Stimulated activated CD8-positive, alpha-beta memory T cell treated with anti-CD3 and anti-CD28 coated beads, Interleukin-7, amount 100 ng/mL, for 1 hour (primary cell): ENCODE results near the gene SERP2.

Source experiments
- DNase-seq, 2 donors: peaks; one replicate each; pipeline ENCODE4 v3.0.0-alpha.2; 2020; ENCODE audit warnings: low read depth in 2 of 2

The SERP2 gene

GRCh38 chr13:44355621-44356020 lies 18.0 kb upstream of the SERP2 start:
- DNase-seq, result no peak

- DNase-seq, result no peak
Measured at GRCh38 chr13:44359983-44360375, 13.6 kb upstream of the SERP2 start.

- no peak for DNase-seq
Measured at GRCh38 chr13:44362394-44363040, 11.1 kb upstream of the SERP2 start.

DNA sequence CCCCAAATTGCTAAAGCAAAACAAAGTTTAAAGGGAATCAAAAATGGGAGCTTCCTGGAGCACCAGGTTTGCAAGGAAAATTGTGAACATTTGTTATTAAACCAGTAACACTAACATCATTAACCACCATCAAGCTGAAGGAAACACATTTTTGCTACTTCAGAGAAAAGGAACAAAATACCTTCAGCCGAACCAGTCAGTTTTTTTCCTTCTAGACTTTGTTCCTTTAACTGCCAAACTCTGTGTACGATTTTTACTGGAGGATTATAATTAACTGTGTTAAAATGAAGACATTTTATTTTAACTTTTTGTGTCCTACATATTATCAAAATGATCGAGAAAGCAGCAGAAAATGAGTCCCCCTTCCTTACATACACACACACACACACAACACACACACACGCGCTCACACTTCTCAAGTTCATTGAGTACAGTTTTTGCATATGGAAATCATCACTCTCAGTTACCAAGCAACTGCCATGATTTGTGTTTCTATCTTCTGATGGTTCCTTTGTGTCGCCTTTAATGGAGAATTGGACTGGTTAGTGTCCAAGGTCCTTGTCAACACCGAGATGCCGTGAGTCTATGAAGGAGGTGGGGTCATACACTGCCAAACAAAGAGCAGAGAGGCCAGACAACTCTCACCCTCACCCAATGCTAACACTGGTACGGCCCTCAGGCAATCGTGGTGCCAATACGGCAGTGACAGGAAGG lies 9.8 kb upstream of the SERP2 start:
- no peak for DNase-seq

- DNase-seq, result no peak
Measured at GRCh38 chr13:44364345-44365000, 9.2 kb upstream of the SERP2 start.

DNA sequence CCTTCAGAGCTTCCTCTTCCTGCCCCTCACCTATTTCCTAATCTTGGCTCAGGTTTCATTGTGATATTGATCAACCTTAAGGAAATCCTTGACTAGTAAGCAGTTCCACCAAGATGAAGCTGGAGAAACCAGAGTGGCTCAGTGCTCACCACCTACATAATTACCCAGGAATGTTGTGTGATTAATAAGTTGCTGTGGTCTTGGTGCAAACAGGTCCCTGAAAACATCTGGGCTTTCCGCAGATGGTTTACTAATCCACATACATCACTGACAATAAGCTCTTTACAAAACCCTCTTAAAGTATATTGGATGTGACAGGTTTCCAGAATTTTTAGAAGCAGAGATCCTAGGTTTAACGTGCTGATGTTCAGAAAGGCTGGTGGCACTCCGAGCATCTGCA lies 8.6 kb upstream of the SERP2 start:
- no peak for DNase-seq

DNA sequence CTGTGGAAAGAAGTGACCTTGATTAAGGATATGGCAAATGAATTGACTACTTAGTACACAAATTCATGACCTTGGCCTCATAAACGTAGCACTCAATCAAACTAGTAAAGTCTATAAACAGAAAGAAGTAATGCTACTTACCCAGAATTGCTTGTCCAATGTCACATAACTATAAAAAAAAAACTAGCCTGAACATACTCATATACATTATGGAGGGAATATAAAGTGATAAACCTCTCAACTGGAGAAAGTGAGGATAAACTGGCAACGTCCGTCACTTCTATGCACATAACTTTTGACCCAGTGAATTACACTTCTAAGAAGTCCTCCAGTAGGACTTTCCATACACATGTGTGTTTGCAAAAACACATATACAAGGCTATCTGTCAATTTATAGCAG lies 7.7 kb upstream of the SERP2 start:
- no peak for DNase-seq

DNA sequence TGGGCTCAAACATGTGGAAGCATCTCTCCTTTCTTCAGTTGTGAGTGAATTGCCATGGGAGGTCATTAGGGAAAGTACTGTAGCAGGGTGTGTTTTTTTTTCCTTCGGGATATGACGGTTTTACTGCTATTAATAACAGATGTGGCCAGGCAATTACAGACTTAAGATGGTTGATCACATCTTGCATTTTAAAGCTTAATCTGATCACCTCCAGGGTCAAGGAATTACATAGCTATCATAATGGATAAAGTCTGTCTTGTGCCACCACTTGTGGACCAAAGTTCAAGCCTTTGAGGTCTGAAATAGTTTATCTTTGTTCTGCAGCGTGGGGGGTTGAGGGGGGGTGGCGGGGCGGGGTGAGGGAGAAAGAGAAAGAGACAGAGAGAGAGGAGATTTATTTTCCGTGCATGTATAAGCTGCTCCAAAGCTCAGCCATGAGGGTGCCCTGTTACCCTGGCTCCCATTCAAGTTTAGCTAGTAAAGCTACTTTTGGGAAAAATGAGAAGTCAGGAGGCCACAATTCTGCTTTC lies 5.5 kb upstream of the SERP2 start:
- DNase-seq, result no peak

DNA sequence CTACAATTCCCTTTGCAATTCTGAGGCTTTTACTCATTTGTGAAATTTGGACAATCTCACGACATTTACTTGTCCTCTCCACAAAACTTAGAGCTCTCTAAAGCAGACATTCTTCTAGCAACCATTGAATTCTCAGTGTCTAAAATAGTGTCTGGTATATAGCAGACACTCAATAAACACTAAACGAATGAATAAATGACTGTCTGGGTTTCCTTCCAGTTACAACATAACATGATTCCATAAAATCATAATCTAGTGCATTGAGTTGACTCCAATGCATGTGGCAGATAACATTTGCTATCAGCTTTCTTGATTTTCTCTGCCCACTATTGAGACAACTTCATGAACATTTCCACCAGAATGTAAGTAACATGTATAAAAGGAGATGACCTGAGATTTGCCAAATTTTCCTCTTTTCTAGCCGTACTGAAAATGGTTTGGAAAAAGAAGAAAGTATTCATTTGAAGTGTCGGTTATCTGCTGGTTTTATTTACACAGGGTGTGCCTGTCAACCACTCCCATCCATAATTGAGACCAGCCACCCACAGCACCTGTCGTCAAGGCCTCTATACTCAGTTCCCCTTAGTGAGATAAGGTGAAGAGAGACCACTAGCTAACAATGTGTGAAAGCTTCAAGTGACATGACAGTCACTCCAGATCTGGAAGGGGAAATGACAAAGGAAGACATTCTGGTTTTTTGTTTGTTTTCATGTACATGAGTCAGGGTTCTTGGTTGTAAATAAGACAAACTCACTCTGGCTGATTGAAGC lies 4.8 kb upstream of the SERP2 start:
- no peak for DNase-seq

- no peak for DNase-seq
Measured at GRCh38 chr13:44371421-44371820, 2.2 kb upstream of the SERP2 start.

DNA sequence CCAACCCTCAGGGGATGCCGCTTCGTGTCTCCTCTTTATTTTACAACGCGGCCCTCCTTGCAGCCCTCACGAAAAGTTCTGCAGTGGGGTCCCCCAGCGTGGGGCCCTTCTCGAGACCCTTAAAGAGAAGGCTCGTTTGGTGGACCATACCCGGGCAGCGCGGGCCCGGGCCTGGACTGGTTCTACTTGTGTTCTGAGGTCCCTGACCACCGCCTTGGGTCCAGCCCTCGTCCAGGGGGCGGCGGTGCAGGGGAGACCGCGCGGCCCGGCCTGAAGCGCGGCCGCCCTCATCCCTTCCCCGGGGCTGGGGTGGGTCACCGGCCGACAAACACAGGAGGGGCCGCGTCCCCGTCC lies 400 bp upstream of the SERP2 start:
- no peak for DNase-seq

DNA sequence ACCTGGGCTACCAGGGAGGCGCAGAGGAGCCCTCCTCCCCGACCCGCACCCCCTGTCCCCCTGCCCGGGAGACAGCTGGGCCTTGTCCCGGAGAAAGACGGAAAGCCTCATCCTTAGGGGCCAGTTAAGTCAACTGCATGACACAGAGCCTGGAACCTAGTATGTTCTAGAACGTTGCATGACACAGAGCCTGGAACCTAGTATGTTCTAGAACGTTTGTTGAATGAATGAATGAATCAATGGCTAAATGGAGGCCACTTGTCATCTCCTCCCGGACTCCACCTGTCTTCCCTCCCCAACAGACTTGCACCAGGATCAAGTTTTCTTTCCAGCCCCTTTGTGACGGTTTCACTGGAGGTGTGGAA lies 706 bp downstream of the SERP2 start:
- no peak for DNase-seq

DNA sequence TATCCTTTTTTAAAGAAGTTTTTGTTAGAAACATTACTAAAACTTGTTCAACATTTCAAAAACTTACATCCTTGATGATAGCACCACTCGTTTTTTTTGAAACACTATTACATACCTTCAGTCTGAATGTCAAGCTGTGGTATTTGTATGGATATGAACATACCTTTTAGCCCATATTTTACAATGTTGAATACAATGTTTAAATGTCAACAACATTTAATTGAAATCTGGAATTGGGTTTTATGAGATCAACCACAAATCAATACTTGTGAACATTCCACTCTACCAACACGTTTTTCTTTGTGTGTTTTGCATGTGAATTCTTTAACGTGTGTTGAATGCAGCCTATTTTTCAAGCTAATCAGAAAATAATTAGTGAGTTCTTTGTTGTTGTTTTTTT lies 4.7 kb downstream of the SERP2 start:
- DNase-seq, result no peak

GRCh38 chr13:44379885-44380284 lies 6.3 kb downstream of the SERP2 start:
- DNase-seq, result no peak

DNA sequence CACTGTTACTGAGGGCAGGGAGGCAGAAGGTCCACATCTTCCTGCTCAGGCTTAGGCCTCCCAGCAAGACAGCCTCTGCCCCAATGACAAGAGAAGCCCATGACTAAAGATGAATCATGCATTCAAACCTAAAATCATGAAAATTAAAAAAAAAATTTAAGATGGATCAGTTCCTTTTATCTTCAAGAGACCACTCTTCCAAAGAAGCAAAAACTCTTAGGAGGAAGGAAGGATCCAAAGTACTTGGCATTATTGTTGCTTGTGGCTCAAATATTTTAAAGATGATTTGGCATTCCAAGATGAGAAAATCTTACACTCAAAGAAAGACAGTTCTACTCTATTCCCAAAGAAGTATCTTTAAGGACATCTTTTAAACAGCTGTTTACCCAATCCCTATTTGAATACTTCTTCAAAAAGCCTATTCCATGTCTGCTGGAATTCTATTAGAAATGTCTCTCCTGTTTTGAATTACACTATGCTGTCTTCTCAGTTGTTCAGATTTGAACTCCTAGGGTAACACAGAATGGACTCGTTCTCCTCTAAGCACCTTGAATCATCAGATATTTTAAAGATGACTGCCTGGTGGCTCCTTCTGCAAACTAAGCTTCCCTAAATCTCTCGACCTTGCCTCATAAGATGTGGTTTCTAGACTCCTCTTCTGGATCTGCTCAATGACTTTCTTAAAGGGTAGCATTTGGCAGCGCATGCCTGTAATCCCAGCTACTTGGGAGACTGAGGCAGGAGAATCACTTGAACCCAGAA lies 7.0 kb downstream of the SERP2 start:
- no peak for DNase-seq

GRCh38 chr13:44382635-44383145 lies 9.1 kb downstream of the SERP2 start:
- no peak for DNase-seq

DNA sequence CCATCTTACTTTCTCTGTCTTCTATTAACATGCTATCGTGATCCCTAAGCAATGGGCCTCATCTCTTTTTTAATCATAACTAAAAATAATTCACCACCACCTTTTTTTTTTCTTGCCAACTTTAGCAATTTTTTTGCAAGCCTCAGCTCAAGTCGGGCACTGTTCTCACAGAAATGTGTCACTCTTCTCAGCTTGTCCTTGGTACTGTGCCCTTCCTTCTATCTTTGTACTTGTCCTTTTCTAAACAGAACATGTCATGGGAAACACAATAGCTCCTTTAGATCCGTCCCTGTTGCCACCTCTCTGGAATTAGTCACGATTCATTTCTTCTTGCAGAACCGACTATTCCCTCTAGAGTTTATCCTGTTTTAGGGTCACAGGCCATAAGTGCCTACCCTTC lies 10.3 kb downstream of the SERP2 start:
- no peak for DNase-seq

DNA sequence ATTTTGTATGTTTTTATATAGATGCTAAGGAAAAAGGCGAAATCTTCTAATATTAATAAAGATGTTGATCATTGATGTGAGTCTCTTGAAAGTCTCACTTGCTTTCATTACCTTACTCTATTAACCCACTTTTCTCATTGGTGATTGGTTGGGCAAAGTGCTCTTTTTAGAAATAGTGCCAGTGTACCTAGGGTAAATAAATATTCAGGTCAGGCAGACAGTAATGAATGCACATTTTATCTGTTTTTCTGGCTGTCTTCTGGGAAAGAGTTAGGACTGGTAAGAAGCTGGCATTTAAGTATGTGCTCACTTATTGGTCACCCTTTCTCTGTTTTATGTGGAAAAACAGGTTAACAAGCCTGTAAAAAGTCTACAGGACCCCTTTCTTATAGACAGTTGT lies 11.2 kb downstream of the SERP2 start:
- no peak for DNase-seq

DNA sequence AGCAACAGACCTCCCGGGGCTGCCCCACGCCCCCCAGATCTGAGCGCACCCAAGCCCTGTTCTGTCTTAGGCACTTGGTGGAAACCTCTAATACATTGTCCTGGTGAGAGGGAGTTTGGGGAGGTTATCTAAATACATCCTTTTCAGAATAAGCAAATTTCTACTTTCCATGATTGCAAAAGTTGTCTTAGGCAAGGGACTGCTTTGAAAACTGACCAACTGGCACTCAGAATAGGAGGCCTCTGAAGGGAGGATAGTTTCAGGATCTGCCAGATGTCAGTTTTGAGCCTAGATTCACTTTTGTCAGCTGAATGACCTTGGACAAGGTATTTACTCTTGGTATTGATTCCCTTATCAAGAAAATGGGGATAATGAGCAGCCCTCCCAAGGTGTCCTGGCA lies 11.8 kb downstream of the SERP2 start:
- no peak for DNase-seq

DNA sequence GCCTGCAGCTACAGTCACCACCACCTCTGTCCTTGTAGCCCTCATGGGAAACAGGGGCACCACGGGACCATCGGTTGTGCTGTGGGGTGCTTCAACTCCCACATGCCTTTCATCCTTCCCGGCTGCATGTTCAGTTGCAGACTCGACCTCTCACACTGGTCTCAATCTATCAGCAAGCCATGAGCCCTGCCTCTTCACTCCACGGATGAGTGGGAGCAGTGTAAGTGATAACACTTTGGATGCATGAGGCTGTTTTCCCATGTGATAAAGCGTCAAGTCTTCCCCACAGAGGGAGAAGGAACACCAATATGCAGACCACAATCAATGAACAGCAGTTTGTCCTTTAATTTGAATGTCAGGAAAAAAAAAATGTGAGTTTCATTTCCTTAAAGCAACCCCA lies 12.2 kb downstream of the SERP2 start:
- no peak for DNase-seq

DNA sequence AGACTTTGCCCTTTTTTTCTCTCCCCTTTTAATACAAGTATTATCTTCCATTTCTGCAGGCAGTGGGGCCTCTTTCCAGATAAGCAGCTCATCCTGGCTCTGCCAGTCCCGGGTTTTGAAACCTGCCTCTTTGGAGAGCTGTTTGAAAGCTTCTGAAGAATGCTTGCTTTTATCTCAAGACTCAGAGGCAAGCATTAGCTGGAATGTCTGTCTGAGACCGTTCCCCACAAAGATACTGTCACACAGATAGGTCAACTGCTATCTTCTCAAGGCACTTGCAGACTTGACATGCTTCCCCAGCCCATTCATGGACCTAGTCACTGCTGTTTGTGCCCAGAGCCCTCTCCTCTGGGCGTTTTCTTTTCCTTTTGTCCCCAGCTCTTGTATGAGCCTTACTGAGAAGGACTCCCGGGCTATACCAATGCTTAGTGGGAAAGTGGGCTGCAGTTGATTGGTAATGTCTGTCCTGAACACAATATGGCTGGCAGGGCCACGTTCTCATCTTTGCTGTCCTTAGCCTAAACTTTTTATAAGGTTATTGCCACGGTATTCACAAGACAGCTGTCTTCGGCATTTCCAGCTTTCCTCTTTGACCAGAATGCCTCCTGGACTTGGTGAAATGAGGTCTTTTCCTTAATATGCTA lies 13.4 kb downstream of the SERP2 start:
- DNase-seq, result no peak
